ENCODE measurements around the gene SPAG4. TPM values are rescaled to one million over a fixed set of nuclear protein-coding genes. Genes with fewer than 3 reads are reported as not detected.

The SPAG4 gene
- total RNA-seq, 3 donors from 2014 or later, result 3.4 to 9.2 (median 3.4) TPM

GRCh38 chr20:35598899-35599775 lies 16.5 kb upstream of the SPAG4 start:
- no peak overlapping the region for H3K4me3 ChIP-seq
- H3K27me3 ChIP-seq, result no peaks in the 10 kb centered on the region
- H3K4me1 ChIP-seq, result no peaks in the 10 kb centered on the region
- no peak overlapping the region for H3K27ac ChIP-seq
- H3K36me3 ChIP-seq, result no peaks in the 10 kb centered on the region
- no peaks in the 10 kb centered on the region for H3K9me3 ChIP-seq
- peak in 1 of 2 donors; percentile 28 for DNase-seq (ENCODE audit: low spot score in 2 of 2)
- no peak for TF ChIP-seq POLR2A (IDR thresholded peaks at IDR 0.05)
- TF ChIP-seq, protein P1, sequence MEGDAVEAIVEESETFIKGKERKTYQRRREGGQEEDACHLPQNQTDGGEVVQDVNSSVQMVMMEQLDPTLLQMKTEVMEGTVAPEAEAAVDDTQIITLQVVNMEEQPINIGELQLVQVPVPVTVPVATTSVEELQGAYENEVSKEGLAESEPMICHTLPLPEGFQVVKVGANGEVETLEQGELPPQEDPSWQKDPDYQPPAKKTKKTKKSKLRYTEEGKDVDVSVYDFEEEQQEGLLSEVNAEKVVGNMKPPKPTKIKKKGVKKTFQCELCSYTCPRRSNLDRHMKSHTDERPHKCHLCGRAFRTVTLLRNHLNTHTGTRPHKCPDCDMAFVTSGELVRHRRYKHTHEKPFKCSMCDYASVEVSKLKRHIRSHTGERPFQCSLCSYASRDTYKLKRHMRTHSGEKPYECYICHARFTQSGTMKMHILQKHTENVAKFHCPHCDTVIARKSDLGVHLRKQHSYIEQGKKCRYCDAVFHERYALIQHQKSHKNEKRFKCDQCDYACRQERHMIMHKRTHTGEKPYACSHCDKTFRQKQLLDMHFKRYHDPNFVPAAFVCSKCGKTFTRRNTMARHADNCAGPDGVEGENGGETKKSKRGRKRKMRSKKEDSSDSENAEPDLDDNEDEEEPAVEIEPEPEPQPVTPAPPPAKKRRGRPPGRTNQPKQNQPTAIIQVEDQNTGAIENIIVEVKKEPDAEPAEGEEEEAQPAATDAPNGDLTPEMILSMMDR (IDR thresholded peaks at IDR 0.05), result no peak
- no peak for TF ChIP-seq POLR2AphosphoS5 (IDR thresholded peaks at IDR 0.05)
- intact Hi-C loops (cut with DNase I; ENCODE audit: low total_unique reads), result no loop called here

- TF ChIP-seq POLR2A (IDR thresholded peaks at IDR 0.05), result no peak
- TF ChIP-seq, protein P1 (IDR thresholded peaks at IDR 0.05), result no peak
- no peak for TF ChIP-seq POLR2AphosphoS5 (IDR thresholded peaks at IDR 0.05)
- Histone ChIP-seq H3K4me3 (no peak overlapping the region), H3K9me3 (no peaks in the 10 kb centered on the region), H3K36me3 (no peaks in the 10 kb centered on the region), H3K27ac (no peak overlapping the region), H3K4me1 (no peaks in the 10 kb centered on the region), H3K27me3 (no peaks in the 10 kb centered on the region)
- DNase-seq (ENCODE audit: low spot score in 2 of 2), result no peak
- intact Hi-C loops (cut with DNase I; ENCODE audit: low total_unique reads), result no loop called here
Observed at GRCh38 chr20:35599776-35600120, 15.9 kb upstream of the SPAG4 start.

GRCh38 chr20:35600176-35600992 lies 15.2 kb upstream of the SPAG4 start:
- intact Hi-C loops (cut with DNase I; ENCODE audit: low total_unique reads), result no loop called here

DNA sequence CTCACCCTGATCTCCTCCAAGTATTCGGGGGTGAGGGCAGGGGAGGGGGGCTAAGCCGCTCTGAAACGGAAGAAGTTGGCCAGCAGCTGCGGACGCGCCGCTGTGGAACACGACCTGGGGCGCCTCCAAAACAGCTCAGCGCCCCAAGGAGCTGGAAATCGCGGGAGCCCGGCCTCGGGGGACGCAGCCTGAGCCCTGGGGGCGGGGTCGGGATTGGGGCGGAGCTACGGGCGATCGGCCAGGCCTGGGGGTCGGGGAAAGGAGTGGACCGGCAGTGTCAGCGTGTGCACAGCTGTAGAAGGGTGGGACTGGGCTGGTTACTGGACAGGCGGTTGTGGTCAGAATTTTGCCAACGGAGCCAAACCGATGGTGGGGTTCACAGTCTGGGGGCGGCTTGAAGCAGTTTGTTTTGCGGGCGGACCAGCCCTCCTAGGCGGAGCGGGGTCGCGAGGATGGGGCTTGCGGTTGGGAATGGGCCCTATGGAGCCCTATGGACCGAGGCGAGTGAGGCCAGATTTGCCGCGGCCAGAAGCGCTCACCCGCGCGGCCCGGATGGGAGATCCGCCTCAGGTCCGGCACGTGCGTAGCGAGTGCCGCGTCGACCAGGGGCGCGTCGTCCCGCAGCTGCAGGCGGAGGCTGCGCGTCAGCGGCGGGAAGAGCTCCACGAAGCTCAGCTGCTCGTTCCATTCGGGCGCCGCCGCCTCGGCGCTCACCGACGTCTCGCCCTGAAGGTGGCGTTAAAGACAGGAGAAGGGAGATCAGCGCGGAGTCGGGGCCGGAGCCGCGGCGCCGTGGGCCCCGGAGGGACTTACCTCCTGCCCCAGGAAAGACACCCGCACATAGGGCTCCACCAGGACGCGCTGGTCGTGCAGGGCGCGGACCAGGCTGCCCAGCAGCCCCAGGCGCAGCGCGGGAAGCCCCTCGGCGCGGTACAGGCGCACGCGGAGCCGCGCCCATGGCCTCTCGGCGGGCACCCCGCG lies 14.3 kb upstream of the SPAG4 start:
- DNase-seq (ENCODE audit: low spot score in 2 of 2), result peak; percentile 68 to 77
- Histone ChIP-seq H3K27me3 (no peaks in the 10 kb centered on the region), H3K4me1 (no peaks in the 10 kb centered on the region), H3K36me3 (no peaks in the 10 kb centered on the region), H3K27ac (peak overlapping the region in 1 of 2 donors; percentile 5), H3K4me3 (peak overlapping the region; percentile 43 to 77 (median 53)), H3K9me3 (no peaks in the 10 kb centered on the region)
- TF ChIP-seq, protein P1 (IDR thresholded peaks at IDR 0.05), result peak in 2 of 3 donors; percentile 26 to 36
- no peak for TF ChIP-seq POLR2AphosphoS5 (IDR thresholded peaks at IDR 0.05)
- TF ChIP-seq POLR2A (IDR thresholded peaks at IDR 0.05), result no peak
- intact Hi-C loops (cut with DNase I; ENCODE audit: low total_unique reads), result no loop called here

More at GRCh38 chr20:35600176-35600992, 15.2 kb upstream of the SPAG4 start:
- no peaks in the 10 kb centered on the region for H3K27me3 ChIP-seq
- H3K27ac ChIP-seq, result no peak overlapping the region
- H3K9me3 ChIP-seq, result no peaks in the 10 kb centered on the region
- H3K36me3 ChIP-seq, result no peaks in the 10 kb centered on the region
- H3K4me3 ChIP-seq, result peak overlapping the region; percentile 43 to 77 (median 53)
- DNase-seq (ENCODE audit: low spot score in 2 of 2), result no peak
- H3K4me1 ChIP-seq, result no peaks in the 10 kb centered on the region
- TF ChIP-seq POLR2AphosphoS5 (IDR thresholded peaks at IDR 0.05), result no peak
- TF ChIP-seq POLR2A (IDR thresholded peaks at IDR 0.05), result no peak
- TF ChIP-seq, protein P1 (IDR thresholded peaks at IDR 0.05), result no peak
